HEK293 (cell line): ENCODE data around the gene GATAD2A.

Experiments used
- CTCF ChIP-seq: fragments of 450-650 bp; formaldehyde crosslinking; IDR thresholded peaks from 2 replicates; pipeline ENCODE4 v1.5.1; 2016; ENCODE audit warnings: missing biosample characterization, missing genetic modification characterization
- HOXC10 ChIP-seq: sonication (generic); formaldehyde crosslinking; IDR thresholded peaks from 2 replicates; pipeline ENCODE4 v1.8.1; 2023; ENCODE audit warnings: mild to moderate bottlenecking, missing genetic modification reagents
- ZNF23 ChIP-seq: fragments of 450-650 bp; formaldehyde crosslinking; IDR thresholded peaks from 2 replicates; pipeline ENCODE4 v1.5.1; 2016; ENCODE audit warnings: missing biosample characterization, missing genetic modification characterization, borderline replicate concordance
- ZNF239 ChIP-seq: fragments of 450-650 bp; formaldehyde crosslinking; IDR thresholded peaks from 2 replicates; pipeline ENCODE4 v1.5.1; 2016; ENCODE audit warnings: missing biosample characterization, missing genetic modification characterization
- ZNF266 ChIP-seq: fragments of 450-650 bp; formaldehyde crosslinking; IDR thresholded peaks from 2 replicates; pipeline ENCODE4 v1.5.1; 2016; ENCODE audit warnings: missing biosample characterization, missing genetic modification characterization, low read depth
- ZNF391 ChIP-seq: fragments of 450-650 bp; formaldehyde crosslinking; IDR thresholded peaks from 2 replicates; pipeline ENCODE4 v1.5.1; 2016; ENCODE audit warnings: low read depth, missing biosample characterization, missing genetic modification characterization, borderline replicate concordance
- ZNF558 ChIP-seq: fragments of 450-650 bp; formaldehyde crosslinking; IDR thresholded peaks from 2 replicates; pipeline ENCODE4 v1.5.1; 2016; ENCODE audit warnings: missing biosample characterization, missing genetic modification characterization
- ZNF585B ChIP-seq: fragments of 450-650 bp; formaldehyde crosslinking; IDR thresholded peaks from 2 replicates; pipeline ENCODE4 v1.5.1; 2016; ENCODE audit warnings: missing biosample characterization, missing genetic modification characterization
- ZNF792 ChIP-seq: fragments of 450-650 bp; formaldehyde crosslinking; IDR thresholded peaks from 2 replicates; pipeline ENCODE4 v1.5.1; 2016; ENCODE audit warnings: missing biosample characterization, missing genetic modification characterization

GRCh38 chr19:19458110-19458816 lies 52.8 kb downstream of the GATAD2A start:
- TF ChIP-seq ZNF239 (tag by site-specific recombination) (no peak), ZNF792 (no peak), ZNF266 (no peak), CTCF (tag by site-specific recombination) (no peak), HOXC10 (CRISPR knock-in tag) (no peak), ZNF585B (tag by site-specific recombination) (no peak), ZNF558 (tag by site-specific recombination) (no peak), ZNF391 (tag by site-specific recombination) (no peak), ZNF23 (tag by site-specific recombination) (no peak)
